ENCODE measurements around the gene CELF5.

DNA sequence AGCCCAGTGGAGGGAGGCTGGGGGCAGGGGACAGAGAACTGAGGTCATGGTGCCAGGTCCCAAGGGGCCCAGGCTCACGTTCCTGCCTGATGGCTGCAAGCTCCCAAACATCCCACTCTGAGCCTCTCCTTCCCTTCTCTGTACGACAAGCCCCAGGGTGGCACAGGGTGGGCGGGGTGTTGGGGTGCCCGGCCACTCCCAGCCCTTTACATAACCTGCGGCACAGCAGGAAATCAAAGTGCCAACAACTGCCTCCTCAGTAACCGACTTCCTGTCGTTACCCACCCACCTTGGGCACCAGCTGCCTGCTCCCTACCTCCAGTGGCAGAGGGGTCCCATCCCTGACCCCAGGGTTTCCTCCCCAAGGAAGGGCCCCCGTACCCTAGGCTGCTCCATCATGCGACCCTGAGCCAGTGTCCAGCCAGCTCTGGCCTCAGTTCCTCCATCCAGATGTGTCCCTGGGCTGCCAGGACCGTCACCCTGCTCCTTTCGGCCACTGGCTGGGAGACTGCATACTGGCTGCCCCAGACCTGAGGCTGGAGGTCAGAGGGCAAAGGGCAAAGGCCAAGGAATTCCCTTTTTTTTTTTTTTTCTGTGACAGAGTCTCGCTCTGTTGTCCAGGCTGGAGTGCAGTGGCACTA, 114.2 kb downstream of the CELF5 start:
- TF ChIP-seq POLR2AphosphoS5 (IDR thresholded peaks at IDR 0.05; ENCODE audit: low read depth, low read length) (no peak), POLR2A (IDR thresholded peaks at IDR 0.05; ENCODE audit: low read depth, low read length) (no peak)
